Hepatocyte (in vitro differentiated cells): Measurements from ENCODE around the gene DNM2. TPM values are rescaled to one million over a fixed set of nuclear protein-coding genes. Genes with fewer than 3 reads are reported as not detected.

Source experiments
- DNase-seq: peaks from one replicate; pipeline ENCODE4 v3.0.0-alpha.2; 2016; ENCODE audit warnings: low spot score
- H2AFZ ChIP-seq: fragments of 200-600 bp; sonication (generic); 2 replicates; pipeline ENCODE4 v1.6.0; 2016; ENCODE audit warnings: antibody characterized with exemption, mild to moderate bottlenecking
- H3K27ac ChIP-seq: fragments of 200-600 bp; sonication (generic); 2 replicates; pipeline ENCODE4 v1.5.1; 2016; ENCODE audit warnings: mild to moderate bottlenecking
- H3K27me3 ChIP-seq: fragments of 200-600 bp; sonication (generic); 2 replicates; pipeline ENCODE4 v1.6.1; 2016
- H3K36me3 ChIP-seq: fragments of 200-600 bp; sonication (generic); replicated peaks from 2 replicates; pipeline ENCODE4 v1.5.1; 2016; ENCODE audit warnings: low read depth; ENCODE audit not compliant: insufficient read depth
- H3K4me1 ChIP-seq: fragments of 200-600 bp; sonication (generic); 2 replicates; pipeline ENCODE4 v1.5.1; 2016; ENCODE audit warnings: mild to moderate bottlenecking, moderate library complexity; ENCODE audit not compliant: insufficient read depth
- H3K4me2 ChIP-seq: fragments of 200-600 bp; sonication (generic); 2 replicates; pipeline ENCODE4 v1.6.0; 2016
- H3K4me3 ChIP-seq: fragments of 200-600 bp; sonication (generic); 2 replicates; pipeline ENCODE4 v1.5.1; 2016; ENCODE audit warnings: mild to moderate bottlenecking
- H3K79me2 ChIP-seq: fragments of 200-600 bp; sonication (generic); 2 replicates; pipeline ENCODE4 v1.6.0; 2017; ENCODE audit warnings: mild to moderate bottlenecking
- H3K9me2 ChIP-seq: fragments of 200-600 bp; sonication (generic); replicated peaks from 2 replicates; pipeline ENCODE4 v1.6.0; 2017; ENCODE audit warnings: mild to moderate bottlenecking; ENCODE audit not compliant: insufficient read depth
- H3K9me3 ChIP-seq: fragments of 200-600 bp; sonication (generic); 2 replicates; pipeline ENCODE4 v1.5.1; 2016; ENCODE audit warnings: low read depth, mild to moderate bottlenecking
- H4K20me1 ChIP-seq: fragments of 200-600 bp; sonication (generic); 2 replicates; pipeline ENCODE4 v1.6.0; 2016; ENCODE audit warnings: mild to moderate bottlenecking; ENCODE audit not compliant: insufficient read depth, poor library complexity, severe bottlenecking
- CTCF ChIP-seq: fragments of 200-600 bp; sonication (generic); IDR thresholded peaks from 2 replicates; pipeline ENCODE4 v1.5.1; 2016; ENCODE audit warnings: antibody characterized with exemption, mild to moderate bottlenecking; ENCODE audit not compliant: poor library complexity
- EZH2 ChIP-seq: fragments of 200-600 bp; sonication (generic); IDR thresholded peaks from 2 replicates; pipeline ENCODE4 v1.6.1; 2016; ENCODE audit warnings: antibody characterized with exemption, mild to moderate bottlenecking, borderline replicate concordance
- EZH2phosphoT487 ChIP-seq: fragments of 200-600 bp; sonication (generic); IDR thresholded peaks from one replicate; pipeline ENCODE4 v1.6.1; 2018; ENCODE audit warnings: antibody characterized with exemption, mild to moderate bottlenecking, low read depth, moderate library complexity; ENCODE audit not compliant: unreplicated experiment, severe bottlenecking
- WGBS: methylation state at CpG from one replicate; pipeline ENCODE4 v1.1.6; 2016; ENCODE audit warnings: low lambda C conversion rate; ENCODE audit errors: missing lambda C conversion rate; 5-methylcytosine and 5-hydroxymethylcytosine counted together
- polyA plus RNA-seq: library from polyadenylated mRNA; unstranded; fragments of >200 nt; fragmentation: Nextera tagmentation; extraction: Ambion mirVana; gene quantifications from 2 replicates; pipeline ENCODE4 v1.2.1, GENCODE V29; 2016
- total RNA-seq: library from RNA; depleted of rRNA; stranded (reverse); fragments of >200 nt; gene quantifications from 2 replicates; pipeline ENCODE4 v1.2.3, GENCODE V29; 2014

DNM2 gene
- total and polyA plus RNA-seq, 2 experiments from 2014 or later = 93.9 to 130 TPM

GRCh38 chr19:10707440-10707839 is 10.4 kb upstream of the DNM2 start:
- Histone ChIP-seq H3K4me1 (no peaks in the 10 kb centered on the region), H3K27me3 (no peaks in the 10 kb centered on the region), H3K4me2 (no peak overlapping the region), H3K79me2 (no peaks in the 10 kb centered on the region), H3K27ac (no peak overlapping the region), H2AFZ (no peak overlapping the region), H3K9me2 (no peaks in the 10 kb centered on the region), H3K36me3 (no peaks in the 10 kb centered on the region), H4K20me1 (no peaks in the 10 kb centered on the region), H3K9me3 (no peaks in the 10 kb centered on the region), H3K4me3 (no peak overlapping the region)
- no peak for DNase-seq
- WGBS = 97% methylated on average over 16 of the region's 16 CpGs
- TF ChIP-seq CTCF = no peak
- no peak for TF ChIP-seq EZH2
- no peak for TF ChIP-seq EZH2phosphoT487

DNA sequence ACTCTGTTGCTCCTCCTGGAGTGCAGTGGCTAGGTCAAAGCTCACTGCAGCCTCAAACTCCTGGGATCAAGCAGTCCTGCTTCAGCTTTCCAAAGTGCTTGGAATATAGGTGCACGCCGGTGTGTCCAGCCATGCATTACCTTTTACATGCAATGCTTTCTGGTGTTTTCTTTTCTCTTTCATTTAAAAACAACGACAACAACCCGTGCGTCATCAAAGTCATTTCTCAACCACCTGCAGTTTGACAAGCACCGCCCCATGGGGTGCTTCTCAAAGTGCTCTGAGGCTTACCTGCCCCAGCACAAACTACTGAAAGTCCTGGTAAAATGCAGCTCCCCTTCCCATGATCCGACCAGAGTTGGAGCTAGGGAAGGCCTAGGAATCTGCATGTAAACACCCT is 9.6 kb upstream of the DNM2 start:
- Histone ChIP-seq H3K27ac (no peak overlapping the region), H4K20me1 (no peaks in the 10 kb centered on the region), H3K36me3 (no peaks in the 10 kb centered on the region), H3K4me3 (no peak overlapping the region), H3K79me2 (no peaks in the 10 kb centered on the region), H2AFZ (no peak overlapping the region), H3K9me3 (no peaks in the 10 kb centered on the region), H3K4me2 (no peak overlapping the region), H3K9me2 (no peaks in the 10 kb centered on the region), H3K27me3 (no peaks in the 10 kb centered on the region), H3K4me1 (no peaks in the 10 kb centered on the region)
- no peak for DNase-seq
- WGBS = 96% methylated on average over 7 of the region's 7 CpGs
- TF ChIP-seq EZH2phosphoT487 (no peak), CTCF (no peak), EZH2 (no peak)

GRCh38 chr19:10712045-10712444 is 5.8 kb upstream of the DNM2 start:
- H3K4me1 ChIP-seq = no peaks in the 10 kb centered on the region
- H3K4me3 ChIP-seq = no peak overlapping the region

More at GRCh38 chr19:10712045-10712444, 5.8 kb upstream of the DNM2 start:
- Histone ChIP-seq H3K4me2 (no peak overlapping the region), H2AFZ (no peak overlapping the region), H3K27me3 (no peaks in the 10 kb centered on the region), H3K9me3 (no peaks in the 10 kb centered on the region), H3K79me2 (no peaks in the 10 kb centered on the region), H3K27ac (no peak overlapping the region), H4K20me1 (no peaks in the 10 kb centered on the region), H3K36me3 (no peaks in the 10 kb centered on the region), H3K9me2 (no peaks in the 10 kb centered on the region)
- WGBS = 89% methylated on average over 14 of the region's 14 CpGs
- DNase-seq = no peak
- TF ChIP-seq CTCF (no peak), EZH2 (no peak), EZH2phosphoT487 (no peak)
